H9 (cell line): ENCODE measurements around the gene PPP2R2B. TPM values are rescaled to one million over a fixed set of nuclear protein-coding genes. Genes with fewer than 3 reads are reported as not detected.
A peak's percentile ranks its signal among the peaks of the same experiment; 100 is the strongest.

Experiments
- DNase-seq: peaks from one replicate; pipeline ENCODE4 v3.0.0-alpha.2; 2017
- H2AFZ ChIP-seq: one replicate; pipeline ENCODE4 v1.6.1; 2013; ENCODE audit warnings: mild to moderate bottlenecking, low read length, control low read depth, moderate library complexity
- H2AK5ac ChIP-seq: 2 replicates; pipeline ENCODE4 v1.6.1; 2013; ENCODE audit warnings: low read length, control low read depth, mixed read lengths; ENCODE audit not compliant: insufficient read length
- H2BK120ac ChIP-seq: one replicate; pipeline ENCODE4 v1.6.1; 2013; ENCODE audit warnings: low read depth, mild to moderate bottlenecking, low read length, control low read depth, inconsistent platforms; ENCODE audit not compliant: poor library complexity, severe bottlenecking
- H2BK12ac ChIP-seq: 2 replicates; pipeline ENCODE4 v1.6.1; 2013; ENCODE audit warnings: low read length, control low read depth, mixed read lengths, low read depth; ENCODE audit not compliant: insufficient read length
- H2BK15ac ChIP-seq: 2 replicates; pipeline ENCODE4 v1.6.1; 2013; ENCODE audit warnings: low read depth, low read length, control low read depth
- H2BK20ac ChIP-seq: one replicate; pipeline ENCODE4 v1.6.1; 2013; ENCODE audit warnings: low read depth, mild to moderate bottlenecking, low read length, control low read depth, inconsistent platforms; ENCODE audit not compliant: poor library complexity, severe bottlenecking
- H2BK5ac ChIP-seq: 2 replicates; pipeline ENCODE4 v1.6.1; 2013; ENCODE audit warnings: low read length, control low read depth, mixed read lengths; ENCODE audit not compliant: insufficient read length
- H3K14ac ChIP-seq: 2 replicates; pipeline ENCODE4 v1.6.1; 2013; ENCODE audit warnings: low read length, control low read depth; ENCODE audit not compliant: insufficient read depth
- H3K18ac ChIP-seq: 2 replicates; pipeline ENCODE4 v1.6.1; 2013; ENCODE audit warnings: low read depth, mild to moderate bottlenecking, mixed read lengths, low read length, control low read depth; ENCODE audit not compliant: insufficient read length
- H3K23ac ChIP-seq: 2 replicates; pipeline ENCODE4 v1.6.1; 2013; ENCODE audit warnings: low read length, control low read depth, mixed read lengths, low read depth; ENCODE audit not compliant: insufficient read length
- H3K23me2 ChIP-seq: 2 replicates; pipeline ENCODE4 v1.6.1; 2013; ENCODE audit warnings: low read depth, mild to moderate bottlenecking, mixed read lengths, low read length, control low read depth; ENCODE audit not compliant: insufficient read length, poor library complexity, severe bottlenecking
- H3K27ac ChIP-seq: 2 replicates; pipeline ENCODE4 v1.5.1; 2013; ENCODE audit warnings: low read length, control low read depth, mixed read lengths, low read depth; ENCODE audit not compliant: insufficient read length
- H3K27me3 ChIP-seq: 2 replicates; pipeline ENCODE4 v1.6.1; 2013; ENCODE audit warnings: low read length, control low read depth, inconsistent platforms; ENCODE audit not compliant: insufficient read depth
- H3K4ac ChIP-seq: 2 replicates; pipeline ENCODE4 v1.6.1; 2013; ENCODE audit warnings: low read depth, mild to moderate bottlenecking, control low read depth, inconsistent platforms, low read length, moderate library complexity
- H3K4me1 ChIP-seq: 2 replicates; pipeline ENCODE4 v1.6.1; 2013; ENCODE audit warnings: low read length, control low read depth, inconsistent platforms; ENCODE audit not compliant: insufficient read depth
- H3K4me2 ChIP-seq: 2 replicates; pipeline ENCODE4 v1.6.1; 2013; ENCODE audit warnings: low read length, control low read depth, mixed read lengths; ENCODE audit not compliant: insufficient read length, insufficient read depth
- H3K56ac ChIP-seq: 2 replicates; pipeline ENCODE4 v1.6.1; 2013; ENCODE audit warnings: low read depth, mild to moderate bottlenecking, mixed read lengths, low read length, control low read depth; ENCODE audit not compliant: insufficient read length
- H3K79me1 ChIP-seq: 2 replicates; pipeline ENCODE4 v1.6.1; 2013; ENCODE audit warnings: low read depth, mild to moderate bottlenecking, moderate library complexity, low read length, control low read depth, inconsistent platforms; ENCODE audit not compliant: insufficient read depth, poor library complexity, severe bottlenecking
- H3K79me2 ChIP-seq: 2 replicates; pipeline ENCODE4 v1.6.1; 2013; ENCODE audit warnings: low read length, control low read depth, inconsistent platforms; ENCODE audit not compliant: insufficient read depth
- H3K9ac ChIP-seq: 2 replicates; pipeline ENCODE4 v1.6.1; 2013; ENCODE audit warnings: low read length, control low read depth, mixed read lengths; ENCODE audit not compliant: insufficient read length; ENCODE audit errors: extremely low read depth
- H3K9me3 ChIP-seq: one replicate; pipeline ENCODE4 v1.6.1; 2013; ENCODE audit warnings: low read depth, low read length, inconsistent platforms; ENCODE audit not compliant: control insufficient read depth
- H3T11ph ChIP-seq: one replicate; pipeline ENCODE4 v1.6.1; 2013; ENCODE audit warnings: mild to moderate bottlenecking, low read length, control low read depth, inconsistent platforms
- H4K20me1 ChIP-seq: one replicate; pipeline ENCODE4 v1.6.1; 2013; ENCODE audit not compliant: control insufficient read depth, insufficient read length, insufficient read depth
- H4K5ac ChIP-seq: 2 replicates; pipeline ENCODE4 v1.6.1; 2013; ENCODE audit warnings: low read depth, mild to moderate bottlenecking, mixed read lengths, low read length, control low read depth; ENCODE audit not compliant: insufficient read length
- H4K8ac ChIP-seq: replicated peaks from 2 replicates; pipeline ENCODE4 v1.6.1; 2013; ENCODE audit warnings: low read length, control low read depth, mixed read lengths, low read depth; ENCODE audit not compliant: insufficient read length
- H4K91ac ChIP-seq: 2 replicates; pipeline ENCODE4 v1.6.1; 2013; ENCODE audit warnings: low read depth, mild to moderate bottlenecking, moderate library complexity, mixed read lengths, low read length, control low read depth; ENCODE audit not compliant: insufficient read length
- H3K27ac Mint-ChIP-seq, 3 experiments: 2 replicates in 2 of 3; 3 replicates in 1 of 3; pipeline ENCODE4 v1.8.0; 2020 to 2021; ENCODE audit warnings: mixed read lengths in 3 of 3, mild to moderate bottlenecking in 1 of 3, moderate library complexity in 1 of 3
- H3K27me3 Mint-ChIP-seq: 2 replicates; pipeline ENCODE4 v1.8.0; 2021; ENCODE audit warnings: low read depth, mild to moderate bottlenecking, moderate library complexity, mixed read lengths
- H3K36me3 Mint-ChIP-seq, 3 experiments: 2 replicates in 2 of 3; 3 replicates in 1 of 3; pipeline ENCODE4 v1.8.0; 2020 to 2021; ENCODE audit warnings: low read depth in 3 of 3, mixed read lengths in 3 of 3; ENCODE audit not compliant: insufficient read depth in 1 of 3
- H3K4me1 Mint-ChIP-seq, 2 experiments: 2 replicates each; pipeline ENCODE4 v1.8.0; 2020; ENCODE audit warnings: mixed read lengths in 2 of 2
- H3K4me3 Mint-ChIP-seq, 2 experiments: 2 replicates in 1 of 2; 3 replicates in 1 of 2; pipeline ENCODE4 v1.8.0; 2020 to 2021; ENCODE audit warnings: mild to moderate bottlenecking in 2 of 2, mixed read lengths in 2 of 2, moderate library complexity in 1 of 2
- H3K9me3 Mint-ChIP-seq, 2 experiments: 2 replicates in 1 of 2; 3 replicates in 1 of 2; pipeline ENCODE4 v1.8.0; 2020; ENCODE audit warnings: mild to moderate bottlenecking in 2 of 2, mixed read lengths in 2 of 2, moderate library complexity in 1 of 2
- CTCF ChIP-seq: fragments of 200-600 bp; sonication (generic); conservative IDR thresholded peaks from 3 replicates; pipeline ENCODE4 v1.8.0; 2021; ENCODE audit warnings: antibody characterized with exemption, mild to moderate bottlenecking
- WGBS: extraction: QIAGEN DNeasy Blood & Tissue Kit; methylation state at CpG from one replicate; pipeline ENCODE4 v1.1.7; 2013; ENCODE audit warnings: missing lambda C conversion rate, low lambda C conversion rate, mixed read lengths; ENCODE audit not compliant: insufficient read length; ENCODE audit errors: extremely low coverage; 5-methylcytosine and 5-hydroxymethylcytosine counted together
- total RNA-seq: library from RNA; stranded (reverse); gene quantifications from 2 replicates; pipeline ENCODE4 v1.2.1, GENCODE V29; 2021

The PPP2R2B gene
- total RNA-seq, 1 experiment from 2014 or later = 14.3 TPM

DNA sequence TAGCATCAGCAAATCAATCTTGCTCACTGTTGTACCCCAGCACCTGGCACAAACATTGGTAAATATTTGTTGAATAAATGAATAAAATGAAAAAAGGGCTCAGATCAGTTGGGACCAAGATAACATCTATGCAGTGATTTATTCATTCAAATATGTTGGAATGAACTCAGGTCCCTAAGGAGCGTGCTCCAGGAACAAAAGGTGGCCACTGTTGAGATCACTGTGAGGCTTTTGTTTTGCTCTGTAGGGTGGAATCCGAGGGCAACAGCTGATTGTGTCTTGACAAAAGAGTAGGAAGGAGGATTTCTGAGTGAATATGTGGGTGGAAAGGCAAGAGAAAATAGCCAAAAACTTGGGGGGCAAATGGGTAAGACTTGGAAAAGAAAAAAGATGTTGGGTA is 89.7 kb downstream of the PPP2R2B start:
- Histone ChIP-seq H3K23me2 (peaks cover 2% of the 10 kb centered on the region), H2BK5ac (no peak overlapping the region), H2BK120ac (no peak overlapping the region), H2AK5ac (no peak overlapping the region), H3K4me1 (peaks cover 22% of the 10 kb centered on the region), H3K27me3 (no peaks in the 10 kb centered on the region), H3K4ac (no peak overlapping the region), H3K23ac (no peak overlapping the region), H2BK12ac (no peak overlapping the region), H3K27ac (peak overlapping the region; percentile 87), H3K18ac (no peak overlapping the region), H3T11ph (no peak overlapping the region), H3K9me3 (no peaks in the 10 kb centered on the region), H2AFZ (no peak overlapping the region), H3K9ac (no peak overlapping the region), H3K4me2 (peak overlapping the region; percentile 35), H4K91ac (no peak overlapping the region), H3K79me2 (0 out of 2 replicates have a peak, but pooled peaks cover 2% of the 10 kb centered on the region), H3K56ac (no peak overlapping the region), H2BK20ac (no peak overlapping the region), H4K8ac (no peak overlapping the region), H3K14ac (no peak overlapping the region), H4K5ac (no peak overlapping the region), H3K79me1 (no peaks in the 10 kb centered on the region), H4K20me1 (no peaks in the 10 kb centered on the region), H2BK15ac (no peak overlapping the region)
- peak overlapping the region; percentile 28 to 37 for H3K4me3 Mint-ChIP-seq
- H3K27ac Mint-ChIP-seq = peak overlapping the region; percentile 31 to 99 (median 89)
- no peak for TF ChIP-seq CTCF
- WGBS = no CpG with 5 or more reads among the region's 2 CpGs
- H3K27me3 Mint-ChIP-seq = no peaks in the 10 kb centered on the region; the same call in none of the 2 replicates
- H3K36me3 Mint-ChIP-seq = peaks cover 2 to 5% (median 3%) of the 10 kb centered on the region in 3 experiments; a peak in 4 of 7 replicates
- H3K9me3 Mint-ChIP-seq = no peaks in the 10 kb centered on the region; a peak in 1 of 5 replicates
- H3K4me1 Mint-ChIP-seq = peaks cover 53 to 57% of the 10 kb centered on the region in 2 experiments
- DNase-seq = peak; percentile 60
